NAMALWA (cell line): ENCODE results near the gene ASCL3.
"Not testable (repeated sequence)": the region's sequence is repeated elsewhere in the genome, so short reads cannot be mapped to it uniquely, and the experiment has no call there.

ENCODE experiments used
- DNase-seq: peaks from one replicate; pipeline ENCODE4 v3.0.0-alpha.2; 2015; ENCODE audit warnings: low spot score

Gene ASCL3

DNA sequence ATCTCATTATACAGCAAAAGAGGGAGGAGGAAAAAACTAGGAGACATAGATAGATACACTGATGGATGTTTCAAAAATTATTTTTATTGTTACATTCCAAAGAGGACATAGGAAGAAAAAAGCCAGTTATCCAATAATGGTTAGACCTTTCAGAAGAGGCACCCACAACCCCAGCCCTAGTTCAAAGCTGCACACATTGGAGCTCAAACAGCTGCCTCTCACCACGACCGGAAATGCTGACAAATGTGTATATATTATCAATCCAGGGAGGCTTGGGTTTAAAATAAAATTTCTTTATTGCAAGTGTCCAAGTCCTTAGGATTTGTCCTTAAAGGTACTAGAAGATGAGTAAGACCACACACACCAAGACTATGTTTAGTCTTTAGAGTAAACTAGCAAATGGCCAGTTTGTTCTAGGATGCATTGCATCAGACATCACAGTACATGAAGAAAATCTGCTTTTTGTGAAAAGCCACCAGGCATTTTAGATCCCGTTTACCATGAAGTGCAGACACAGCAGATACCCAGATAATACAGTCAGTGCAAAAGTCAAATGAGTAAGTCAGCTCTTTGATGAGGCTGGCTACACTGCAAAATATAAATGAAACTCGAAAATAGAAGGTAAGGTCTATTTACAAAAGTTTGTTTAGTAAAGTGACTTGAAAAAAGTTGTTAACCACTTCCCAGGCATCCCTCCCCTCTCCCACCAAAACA lies 4.6 kb upstream of the ASCL3 start:
- DNase-seq, result no peak

- no peak for DNase-seq
Measured at GRCh38 chr11:8941341-8942103, 1.3 kb downstream of the ASCL3 start.

DNA sequence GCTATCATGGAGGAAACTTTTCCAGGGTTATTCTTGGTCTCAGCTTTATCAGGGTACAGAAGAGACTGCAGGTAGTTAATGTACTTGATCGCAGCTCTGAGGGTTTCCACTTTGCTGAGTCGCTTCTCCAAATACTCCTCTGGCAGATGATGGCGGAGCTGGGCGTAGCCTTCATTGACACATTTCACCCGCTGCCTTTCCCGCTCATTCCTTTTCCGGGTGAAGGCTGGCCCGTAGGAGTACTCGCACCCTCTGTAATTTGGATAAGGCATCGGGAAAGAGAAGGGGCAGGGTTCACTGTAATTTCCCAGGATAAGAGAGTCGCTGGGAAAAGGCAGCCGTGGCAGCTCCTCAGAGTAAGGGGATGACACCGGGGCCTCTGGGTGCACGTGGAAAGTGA lies 5.2 kb downstream of the ASCL3 start:
- no peak for DNase-seq

DNA sequence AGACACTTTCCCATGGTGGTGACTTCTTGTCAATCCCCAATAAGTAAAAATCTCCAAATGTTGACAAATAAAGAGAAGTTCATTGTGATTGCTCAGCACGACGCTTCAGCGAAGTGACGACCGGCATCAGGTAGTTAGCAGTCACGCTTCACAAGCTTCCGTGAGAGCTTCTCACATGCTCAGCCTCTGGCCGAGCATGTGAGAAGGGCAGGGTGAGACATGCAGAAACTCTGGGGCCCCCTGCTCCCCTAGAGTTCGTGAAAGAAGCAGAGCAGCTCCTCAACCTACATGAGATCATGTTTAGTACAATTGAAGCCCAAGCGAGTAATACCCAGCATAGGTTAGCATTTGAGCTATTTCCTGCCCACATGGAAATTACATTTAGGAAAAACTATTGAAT lies 5.7 kb downstream of the ASCL3 start:
- no peak for DNase-seq

- not testable (repeated sequence) for DNase-seq
Measured at GRCh38 chr11:8935789-8936188, 7.0 kb downstream of the ASCL3 start.

- no peak for DNase-seq
Measured at GRCh38 chr11:8934742-8935488, 7.9 kb downstream of the ASCL3 start.

GRCh38 chr11:8933931-8934330 lies 8.9 kb downstream of the ASCL3 start:
- no peak for DNase-seq

- DNase-seq, result no peak
Measured at GRCh38 chr11:8932564-8933180, 10.1 kb downstream of the ASCL3 start, which contains the start of gene C11orf16. C11orf16 (minus strand) TSS chr11:8932947; CDS start chr11:8932308, 639 bp downstream.

DNA sequence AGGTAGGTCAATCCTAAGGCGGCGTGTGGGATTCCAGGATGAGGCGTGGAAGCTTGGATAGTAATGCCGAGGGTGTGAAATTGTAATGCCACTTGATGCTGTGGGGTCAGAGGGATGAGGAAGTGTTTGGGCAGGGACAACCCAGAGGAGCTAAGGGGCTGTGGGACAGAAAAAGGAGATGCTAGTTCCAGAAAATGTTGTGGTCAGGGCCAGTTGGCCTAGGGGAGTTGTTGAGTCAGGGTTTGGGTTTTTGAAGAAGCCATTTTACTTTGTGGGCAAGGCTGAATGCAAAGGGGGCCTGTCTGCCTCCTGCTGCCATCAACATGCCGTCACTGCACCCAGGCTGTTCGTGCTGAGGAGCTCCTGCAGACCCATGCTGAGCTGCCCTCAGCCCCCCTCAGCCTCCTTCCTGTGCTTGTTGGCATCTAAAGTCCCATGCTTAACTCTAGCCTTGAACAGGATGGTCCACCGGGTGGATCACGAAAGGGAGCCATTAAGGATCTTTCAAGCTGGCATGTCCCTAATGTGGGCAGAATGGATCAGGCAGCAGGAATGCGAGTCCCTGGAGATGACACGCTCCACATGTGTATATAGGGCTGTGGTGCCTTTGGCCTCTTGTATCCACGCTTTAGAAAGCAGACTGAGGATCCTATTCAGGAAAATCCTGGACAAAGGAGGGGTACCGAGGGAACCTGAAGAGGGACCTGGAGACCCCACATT lies 12.2 kb downstream of the ASCL3 start:
- no peak for DNase-seq

DNA sequence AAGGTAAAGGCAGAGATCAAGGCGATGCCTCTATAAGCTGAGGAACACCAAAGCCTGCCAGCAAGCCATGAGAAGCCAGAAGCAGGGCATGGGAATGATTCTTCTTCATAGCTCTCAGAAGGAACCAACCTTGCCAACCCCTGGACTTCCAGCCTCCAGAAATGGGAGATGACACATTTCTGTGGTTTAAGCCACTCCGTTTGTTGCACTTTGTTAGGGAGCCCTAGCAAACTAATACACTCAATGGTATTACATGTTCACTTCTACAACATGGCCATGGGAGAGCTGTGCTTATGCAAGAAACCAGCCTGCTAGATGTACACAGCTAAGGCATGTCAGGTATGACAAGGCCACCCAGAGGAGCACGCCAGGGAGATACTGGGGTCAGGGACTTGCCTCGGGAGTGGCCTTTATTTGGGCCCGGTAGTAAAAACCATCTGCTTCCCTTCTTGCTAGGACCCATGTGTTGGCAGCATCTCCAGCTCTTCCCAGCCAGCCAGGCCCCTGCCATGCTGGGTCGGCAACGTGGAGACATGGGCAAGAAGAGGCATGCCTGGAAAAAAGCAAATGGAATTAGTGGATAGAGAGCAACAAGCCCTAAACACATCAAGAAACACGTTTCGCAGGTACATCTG lies 13.7 kb downstream of the ASCL3 start:
- DNase-seq, result no peak

DNA sequence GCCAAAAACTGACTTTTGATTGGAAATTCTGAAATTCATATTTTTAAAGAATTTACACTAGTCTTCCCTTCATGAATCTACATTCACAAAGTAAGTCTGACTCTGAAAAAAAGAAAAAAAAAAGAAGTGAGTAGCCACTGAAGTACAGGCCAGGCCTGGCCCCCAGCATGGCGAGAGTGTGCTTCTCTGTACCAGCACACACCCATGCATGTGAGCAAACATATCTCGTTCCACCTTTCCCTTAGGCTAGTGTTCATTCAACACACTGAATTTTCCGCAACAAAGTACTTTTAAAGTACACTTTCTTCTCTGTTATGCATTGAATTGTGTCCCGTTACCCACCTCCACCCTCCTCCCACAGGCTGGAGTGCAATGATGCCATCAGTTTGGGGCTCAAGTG lies 14.6 kb downstream of the ASCL3 start:
- no peak for DNase-seq

DNA sequence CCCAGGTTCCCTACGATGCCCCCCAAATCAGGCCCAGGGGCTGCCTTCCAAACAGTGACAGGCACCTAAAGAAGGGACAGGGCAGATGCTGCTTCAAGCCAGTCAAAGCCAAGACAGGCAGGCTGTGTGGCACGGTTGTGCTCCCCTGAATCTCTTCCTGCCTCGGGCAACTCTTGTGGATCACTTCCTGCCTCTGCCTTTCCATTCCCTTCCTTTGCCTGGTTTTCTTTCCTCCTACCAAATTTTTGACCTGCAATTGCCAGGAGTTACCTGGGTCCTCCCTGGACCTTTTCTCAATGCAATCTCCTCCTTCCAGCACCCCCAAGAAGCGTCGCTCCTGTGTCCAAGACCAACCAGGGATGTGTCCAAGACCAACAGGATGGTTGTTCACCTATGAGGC lies 15.6 kb downstream of the ASCL3 start:
- DNase-seq, result no peak

- DNase-seq, result no peak
Measured at GRCh38 chr11:8926236-8926635, 16.6 kb downstream of the ASCL3 start.

DNA sequence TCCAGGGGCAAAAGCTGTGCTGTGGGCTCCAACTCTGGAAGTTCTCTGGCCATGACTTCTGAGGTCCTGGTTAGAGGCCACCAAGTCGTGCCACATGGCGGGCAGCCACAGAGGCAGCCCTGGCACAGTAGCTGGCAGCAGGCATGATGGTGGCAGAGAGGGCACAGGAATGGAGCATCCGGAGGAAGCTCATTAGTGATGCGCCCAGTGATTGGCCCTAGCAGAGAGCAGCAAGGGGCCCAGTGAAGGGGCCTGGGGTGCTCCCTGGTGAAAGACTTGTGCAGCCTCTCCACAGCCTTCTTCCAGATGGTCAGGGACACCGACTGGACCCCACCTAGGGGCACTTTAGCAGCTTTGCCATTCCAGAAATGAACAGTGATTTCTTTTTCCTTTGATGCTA lies 17.1 kb downstream of the ASCL3 start:
- no peak for DNase-seq

GRCh38 chr11:8922691-8923090 lies 20.1 kb downstream of the ASCL3 start:
- no peak for DNase-seq

GRCh38 chr11:8917157-8917825 lies 25.5 kb downstream of the ASCL3 start:
- DNase-seq, result no peak

- DNase-seq, result no peak
Measured at GRCh38 chr11:8914661-8915018, 28.2 kb downstream of the ASCL3 start.

- peak; percentile 74 for DNase-seq
Measured at GRCh38 chr11:8913961-8914660, 28.7 kb downstream of the ASCL3 start.

GRCh38 chr11:8911029-8911823 lies 31.6 kb downstream of the ASCL3 start, which contains the start of gene AKIP1:
AKIP1 (plus strand) TSS chr11:8911189; CDS start chr11:8911450, 261 bp downstream.
- DNase-seq, result peak; percentile 86
